Daoy (cell line): Measurements from ENCODE around the gene MYL3. TPM values are rescaled to one million over a fixed set of nuclear protein-coding genes. Genes with fewer than 3 reads are reported as not detected.

Experiments
- DNase-seq: peaks from one replicate; pipeline ENCODE4 v3.0.0-alpha.2; 2015; ENCODE audit warnings: low read depth
- total RNA-seq: library from RNA; depleted of rRNA; stranded (reverse); fragments of >200 nt; shearing (Covaris generic); gene quantifications from 2 replicates; pipeline ENCODE4 v1.2.3, GENCODE V29; 2014

Gene MYL3
- total RNA-seq, 1 experiment from 2014 or later: not detected

GRCh38 chr3:46865546-46865945 is 2.3 kb upstream of the MYL3 start:
- DNase-seq: no peak

- DNase-seq: no peak
These were observed 1.8 kb upstream of the MYL3 start for GRCh38 chr3:46865031-46865507.

GRCh38 chr3:46864061-46864881 is 1.0 kb upstream of the MYL3 start:
- no peak for DNase-seq

GRCh38 chr3:46862369-46863025 is 747 bp downstream of the MYL3 start:
- DNase-seq: no peak

GRCh38 chr3:46861605-46862368 is 1.5 kb downstream of the MYL3 start:
- DNase-seq: no peak

GRCh38 chr3:46860810-46861604 is 2.2 kb downstream of the MYL3 start:
- no peak for DNase-seq

- no peak for DNase-seq
These were observed 3.0 kb downstream of the MYL3 start for GRCh38 chr3:46860017-46860809.

- DNase-seq: no peak
These were observed 4.1 kb downstream of the MYL3 start for GRCh38 chr3:46859001-46859710.

- no peak for DNase-seq
These were observed 4.8 kb downstream of the MYL3 start for GRCh38 chr3:46858456-46858855.

- DNase-seq: no peak
These were observed 5.5 kb downstream of the MYL3 start for GRCh38 chr3:46857485-46858341.

GRCh38 chr3:46856576-46857471 is 6.4 kb downstream of the MYL3 start:
- no peak for DNase-seq

GRCh38 chr3:46854555-46854991 is 8.7 kb downstream of the MYL3 start:
- no peak for DNase-seq

- no peak for DNase-seq
These were observed 9.5 kb downstream of the MYL3 start for GRCh38 chr3:46853441-46854415.

GRCh38 chr3:46852839-46853355 is 10.3 kb downstream of the MYL3 start:
- DNase-seq: no peak

- no peak for DNase-seq
These were observed 10.9 kb downstream of the MYL3 start for GRCh38 chr3:46852334-46852720.
